GM19023 (cell line): Measurements from ENCODE around the gene EAF1.
"Not testable (repeated sequence)": the region's sequence is repeated elsewhere in the genome, so short reads cannot be mapped to it uniquely, and the experiment has no call there.

ENCODE experiments used
- ATAC-seq: cut with Tn5 transposase; IDR thresholded peaks from one replicate; pipeline ENCODE4 v1.9.1; 2021; ENCODE audit warnings: mild to moderate bottlenecking, moderate library complexity; ENCODE audit not compliant: unreplicated experiment

The EAF1 gene

GRCh38 chr3:15477951-15478639, 50.7 kb downstream of the EAF1 start:
- no peak for ATAC-seq

GRCh38 chr3:15478640-15478979, 51.2 kb downstream of the EAF1 start:
- no peak for ATAC-seq

GRCh38 chr3:15479400-15480224, 52.2 kb downstream of the EAF1 start:
- ATAC-seq = no peak

GRCh38 chr3:15484551-15484950, 57.2 kb downstream of the EAF1 start:
- ATAC-seq = not testable (repeated sequence)

- ATAC-seq = no peak
Observed at GRCh38 chr3:15486020-15486419, 58.6 kb downstream of the EAF1 start.

GRCh38 chr3:15486979-15487378, 59.6 kb downstream of the EAF1 start:
- no peak for ATAC-seq

- ATAC-seq = no peak
Observed at GRCh38 chr3:15488002-15488401, 60.6 kb downstream of the EAF1 start.

- no peak for ATAC-seq
Observed at GRCh38 chr3:15490158-15490557, 62.8 kb downstream of the EAF1 start.

- no peak for ATAC-seq
Observed at GRCh38 chr3:15491143-15491542, 63.7 kb downstream of the EAF1 start.
